ENCODE data around the gene NKTR. TPM values are rescaled to one million over a fixed set of nuclear protein-coding genes. Genes with fewer than 3 reads are reported as not detected.

The NKTR gene
- total RNA-seq, 2 experiments from 2014 or later = 90.2 to 154 TPM

GRCh38 chr3:42674146-42674545 is 73.7 kb downstream of the NKTR start:
- Histone ChIP-seq H3K27ac (ENCODE audit: low read depth, low read length, poor library complexity, severe bottlenecking) (no peak overlapping the region), H3K79me2 (ENCODE audit: insufficient read depth, low read depth, low read length) (no peaks in the 10 kb centered on the region), H4K20me1 (ENCODE audit: insufficient read depth, low read length) (no peaks in the 10 kb centered on the region), H3K36me3 (ENCODE audit: insufficient read depth, low read length) (no peaks in the 10 kb centered on the region), H3K9me3 (ENCODE audit: low read length) (no peaks in the 10 kb centered on the region), H3K4me2 (ENCODE audit: low read length) (no peak overlapping the region), H3K4me3 (ENCODE audit: low read depth, low read length, poor library complexity, severe bottlenecking) (no peak overlapping the region), H2AFZ (ENCODE audit: low read length) (no peak overlapping the region), H3K4me1 (ENCODE audit: insufficient read depth, low read length, poor library complexity, severe bottlenecking) (no peaks in the 10 kb centered on the region), H3K9me2 (ENCODE audit: insufficient read depth, low read length) (no peaks in the 10 kb centered on the region)
- ChIA-PET CTCF (ENCODE audit: unreplicated experiment) (no interaction called here), POLR2A (interaction anchor here (0.6 kb wide), 1 partner anchor 209 kb away, joined by 3 read pairs; no protein-coding TSS in a partner anchor)
- no peak for DNase-seq (ENCODE audit: low spot score)
- BruUV-seq (replicated peaks) = no TSS peak
- intact Hi-C loops (cut with micrococcal nuclease; ENCODE audit: unreplicated experiment) = no loop called here
- TF ChIP-seq EZH2phosphoT487 (IDR thresholded peaks at IDR 0.05; ENCODE audit: borderline replicate concordance, low read depth, low read length) = no peak
- TF ChIP-seq, protein P1, sequence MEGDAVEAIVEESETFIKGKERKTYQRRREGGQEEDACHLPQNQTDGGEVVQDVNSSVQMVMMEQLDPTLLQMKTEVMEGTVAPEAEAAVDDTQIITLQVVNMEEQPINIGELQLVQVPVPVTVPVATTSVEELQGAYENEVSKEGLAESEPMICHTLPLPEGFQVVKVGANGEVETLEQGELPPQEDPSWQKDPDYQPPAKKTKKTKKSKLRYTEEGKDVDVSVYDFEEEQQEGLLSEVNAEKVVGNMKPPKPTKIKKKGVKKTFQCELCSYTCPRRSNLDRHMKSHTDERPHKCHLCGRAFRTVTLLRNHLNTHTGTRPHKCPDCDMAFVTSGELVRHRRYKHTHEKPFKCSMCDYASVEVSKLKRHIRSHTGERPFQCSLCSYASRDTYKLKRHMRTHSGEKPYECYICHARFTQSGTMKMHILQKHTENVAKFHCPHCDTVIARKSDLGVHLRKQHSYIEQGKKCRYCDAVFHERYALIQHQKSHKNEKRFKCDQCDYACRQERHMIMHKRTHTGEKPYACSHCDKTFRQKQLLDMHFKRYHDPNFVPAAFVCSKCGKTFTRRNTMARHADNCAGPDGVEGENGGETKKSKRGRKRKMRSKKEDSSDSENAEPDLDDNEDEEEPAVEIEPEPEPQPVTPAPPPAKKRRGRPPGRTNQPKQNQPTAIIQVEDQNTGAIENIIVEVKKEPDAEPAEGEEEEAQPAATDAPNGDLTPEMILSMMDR (conservative IDR thresholded peaks at IDR 0.05; ENCODE audit: low read length) = no peak

DNA sequence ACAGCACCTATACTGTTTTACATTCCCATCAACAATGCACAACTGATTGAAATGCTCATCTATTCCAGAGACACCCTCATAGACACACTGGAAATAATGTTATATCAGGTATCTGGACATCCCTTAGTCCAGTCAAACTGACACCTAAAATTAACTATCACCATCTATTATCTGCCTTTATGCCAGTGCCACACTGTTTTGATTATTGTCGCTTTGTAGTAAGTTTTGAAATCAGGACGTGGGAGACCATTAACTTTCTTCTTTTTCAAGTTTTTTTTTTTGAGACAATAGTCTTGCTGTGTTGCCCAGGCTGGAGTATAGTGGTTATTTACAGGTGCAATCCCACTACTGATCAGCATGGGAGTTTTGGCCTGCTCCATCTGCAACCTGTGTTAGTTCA is 75.4 kb downstream of the NKTR start:
- ChIA-PET CTCF (ENCODE audit: unreplicated experiment) (no interaction called here), POLR2A (no interaction called here)
- TF ChIP-seq, protein P1 (conservative IDR thresholded peaks at IDR 0.05; ENCODE audit: low read length) = no peak
- TF ChIP-seq EZH2phosphoT487 (IDR thresholded peaks at IDR 0.05; ENCODE audit: borderline replicate concordance, low read depth, low read length) = no peak
- Histone ChIP-seq H3K4me2 (ENCODE audit: low read length) (no peak overlapping the region), H3K4me3 (ENCODE audit: low read depth, low read length, poor library complexity, severe bottlenecking) (no peak overlapping the region), H3K27ac (ENCODE audit: low read depth, low read length, poor library complexity, severe bottlenecking) (no peak overlapping the region), H3K36me3 (ENCODE audit: insufficient read depth, low read length) (no peaks in the 10 kb centered on the region), H3K79me2 (ENCODE audit: insufficient read depth, low read depth, low read length) (no peaks in the 10 kb centered on the region), H3K4me1 (ENCODE audit: insufficient read depth, low read length, poor library complexity, severe bottlenecking) (no peaks in the 10 kb centered on the region), H3K9me3 (ENCODE audit: low read length) (no peaks in the 10 kb centered on the region), H3K9me2 (ENCODE audit: insufficient read depth, low read length) (no peaks in the 10 kb centered on the region), H4K20me1 (ENCODE audit: insufficient read depth, low read length) (no peaks in the 10 kb centered on the region), H2AFZ (ENCODE audit: low read length) (no peak overlapping the region)
- DNase-seq (ENCODE audit: low spot score) = no peak
- BruUV-seq (replicated peaks) = no TSS peak
- intact Hi-C loops (cut with micrococcal nuclease; ENCODE audit: unreplicated experiment) = no loop called here

DNA sequence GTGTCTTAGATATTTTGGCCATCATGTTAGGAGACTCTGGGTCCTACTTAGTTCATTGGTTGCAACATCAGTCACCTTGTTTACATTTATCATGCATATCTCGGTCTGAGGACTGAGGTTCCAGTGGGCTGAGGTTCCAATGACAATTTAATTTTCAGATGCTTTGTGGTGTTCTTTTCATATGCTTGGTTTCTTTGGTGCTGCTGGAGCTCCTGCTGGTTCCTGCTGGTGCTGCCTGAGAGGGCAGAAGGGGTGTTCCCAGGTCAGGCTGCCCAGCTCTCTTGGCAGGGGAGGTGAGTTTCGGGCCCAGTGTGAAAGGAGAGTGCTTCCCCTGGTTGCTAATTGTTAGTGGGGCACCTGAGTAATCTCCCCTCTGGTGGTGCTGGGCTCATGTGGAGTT is 78.0 kb downstream of the NKTR start:
- TF ChIP-seq, protein P1 (conservative IDR thresholded peaks at IDR 0.05; ENCODE audit: low read length) = no peak
- TF ChIP-seq EZH2phosphoT487 (IDR thresholded peaks at IDR 0.05; ENCODE audit: borderline replicate concordance, low read depth, low read length) = no peak
- intact Hi-C loops (cut with micrococcal nuclease; ENCODE audit: unreplicated experiment) = no loop called here
- H3K9me2 ChIP-seq (ENCODE audit: insufficient read depth, low read length) = no peaks in the 10 kb centered on the region

More for the DNA sequence above, 78.0 kb downstream of the NKTR start:
- no peaks in the 10 kb centered on the region for H3K36me3 ChIP-seq (ENCODE audit: insufficient read depth, low read length)
- no peak overlapping the region for H3K27ac ChIP-seq (ENCODE audit: low read depth, low read length, poor library complexity, severe bottlenecking)
- no peaks in the 10 kb centered on the region for H4K20me1 ChIP-seq (ENCODE audit: insufficient read depth, low read length)
- H3K4me1 ChIP-seq (ENCODE audit: insufficient read depth, low read length, poor library complexity, severe bottlenecking) = no peaks in the 10 kb centered on the region
- CTCF ChIA-PET (ENCODE audit: unreplicated experiment) = no interaction called here
- DNase-seq (ENCODE audit: low spot score) = no peak
- no peak overlapping the region for H3K4me3 ChIP-seq (ENCODE audit: low read depth, low read length, poor library complexity, severe bottlenecking)
- no peak overlapping the region for H3K4me2 ChIP-seq (ENCODE audit: low read length)
- no peaks in the 10 kb centered on the region for H3K9me3 ChIP-seq (ENCODE audit: low read length)
- no peaks in the 10 kb centered on the region for H3K79me2 ChIP-seq (ENCODE audit: insufficient read depth, low read depth, low read length)
- POLR2A ChIA-PET = no interaction called here
- no peak overlapping the region for H2AFZ ChIP-seq (ENCODE audit: low read length)
- BruUV-seq (replicated peaks) = no TSS peak
